GM23338 (cell line): ENCODE data around the gene RAB4A. TPM values are rescaled to one million over a fixed set of nuclear protein-coding genes. Genes with fewer than 3 reads are reported as not detected.

Source experiments
- ATAC-seq: fragments of 200-7000 bp; cut with Tn5 transposase; 3 replicates; pipeline ENCODE4 v1.9.1; 2020
- DNase-seq: peaks from one replicate; pipeline ENCODE4 v3.0.0-alpha.2; 2015; ENCODE audit warnings: low spot score
- H2AFZ ChIP-seq: fragments of 200-600 bp; sonication (generic); 2 replicates; pipeline ENCODE4 v1.8.0; 2016; ENCODE audit warnings: antibody characterized with exemption, mild to moderate bottlenecking, moderate library complexity
- H3F3A ChIP-seq: fragments of 200-600 bp; sonication (generic); replicated peaks from 2 replicates; pipeline ENCODE4 v1.8.0; 2017; ENCODE audit warnings: antibody characterized with exemption, mixed run types, low read depth
- H3K27ac ChIP-seq: fragments of 200-600 bp; sonication (generic); 2 replicates; pipeline ENCODE4 v1.6.1; 2016; ENCODE audit warnings: low read depth
- H3K27me3 ChIP-seq: fragments of 200-600 bp; sonication (generic); 2 replicates; pipeline ENCODE4 v1.8.0; 2016; ENCODE audit warnings: mild to moderate bottlenecking, mixed run types, moderate library complexity; ENCODE audit not compliant: insufficient read depth
- H3K36me3 ChIP-seq: fragments of 200-600 bp; sonication (generic); 2 replicates; pipeline ENCODE4 v1.8.0; 2016; ENCODE audit warnings: mild to moderate bottlenecking; ENCODE audit not compliant: insufficient read depth
- H3K4me1 ChIP-seq: fragments of 200-600 bp; sonication (generic); 2 replicates; pipeline ENCODE4 v1.8.0; 2016; ENCODE audit warnings: mild to moderate bottlenecking, moderate library complexity; ENCODE audit not compliant: insufficient read depth
- H3K4me2 ChIP-seq: fragments of 200-600 bp; sonication (generic); 2 replicates; pipeline ENCODE4 v1.7.1; 2017; ENCODE audit warnings: mixed run types
- H3K4me3 ChIP-seq: fragments of 200-600 bp; sonication (generic); 2 replicates; pipeline ENCODE4 v1.6.1; 2016; ENCODE audit warnings: mixed run types
- H3K79me2 ChIP-seq: fragments of 200-600 bp; sonication (generic); replicated peaks from 2 replicates; pipeline ENCODE4 v1.8.0; 2017; ENCODE audit warnings: mild to moderate bottlenecking; ENCODE audit not compliant: insufficient read depth
- H3K9me2 ChIP-seq: fragments of 200-600 bp; sonication (generic); 2 replicates; pipeline ENCODE4 v1.8.0; 2017; ENCODE audit not compliant: insufficient read depth
- H4K20me1 ChIP-seq: fragments of 200-600 bp; sonication (generic); replicated peaks from 2 replicates; pipeline ENCODE4 v1.8.0; 2017; ENCODE audit warnings: mild to moderate bottlenecking; ENCODE audit not compliant: insufficient read depth
- H3K27ac Mint-ChIP-seq: 2 replicates; pipeline ENCODE4 v1.8.0; 2020; ENCODE audit warnings: inconsistent platforms, mild to moderate bottlenecking, moderate library complexity, mixed read lengths
- H3K27me3 Mint-ChIP-seq: 3 replicates; pipeline ENCODE4 v1.8.0; 2022; ENCODE audit warnings: low read depth, mild to moderate bottlenecking, moderate library complexity, mixed read lengths, inconsistent platforms; ENCODE audit not compliant: insufficient read depth, poor library complexity
- H3K36me3 Mint-ChIP-seq: 3 replicates; pipeline ENCODE4 v1.8.0; 2021; ENCODE audit warnings: low read depth, mild to moderate bottlenecking, inconsistent platforms, moderate library complexity, mixed read lengths
- H3K4me1 Mint-ChIP-seq: 3 replicates; pipeline ENCODE4 v1.8.0; 2020; ENCODE audit warnings: mild to moderate bottlenecking, inconsistent platforms, mixed read lengths
- H3K4me3 Mint-ChIP-seq: 3 replicates; pipeline ENCODE4 v1.8.0; 2021; ENCODE audit warnings: moderate library complexity, mild to moderate bottlenecking, inconsistent platforms, mixed read lengths
- H3K9me3 Mint-ChIP-seq: 3 replicates; pipeline ENCODE4 v1.8.0; 2020; ENCODE audit warnings: moderate library complexity, mild to moderate bottlenecking, inconsistent platforms, mixed read lengths
- CTCF ChIP-seq, 2 experiments: fragments of 200-600 bp in 1 of 2; sonication (generic) in 1 of 2; conservative IDR thresholded peaks; 2 replicates each; pipeline versions ENCODE4 v1.5.1 to v1.6.1; 2016 to 2017; ENCODE audit warnings: antibody characterized with exemption in 2 of 2, low read depth in 2 of 2, mild to moderate bottlenecking in 2 of 2, moderate library complexity in 1 of 2
- REST ChIP-seq: IDR thresholded peaks from one replicate; pipeline ENCODE4 v1.6.1; 2018; ENCODE audit warnings: antibody characterized with exemption; ENCODE audit not compliant: unreplicated experiment
- ZNF331 ChIP-seq: fragments of 250-450 bp; sonication (Bioruptor Pico); IDR thresholded peaks from 2 replicates; pipeline ENCODE4 v1.5.0; 2020; ENCODE audit warnings: low read depth, mild to moderate bottlenecking, moderate library complexity
- polyA plus RNA-seq: library from polyadenylated mRNA; unstranded; fragments of >200 nt; fragmentation: Nextera tagmentation; extraction: Ambion mirVana; gene quantifications from 2 replicates; pipeline ENCODE4 v1.2.1, GENCODE V29; 2016
- total RNA-seq: library from RNA; depleted of rRNA; stranded (reverse); fragments of >200 nt; shearing (Covaris generic); gene quantifications from 2 replicates; pipeline ENCODE4 v1.2.3, GENCODE V29; 2014

Gene RAB4A
- total and polyA plus RNA-seq, 2 experiments from 2014 or later, result 37.5 to 50.8 TPM

GRCh38 chr1:229254910-229255541 lies 15.9 kb upstream of the RAB4A start:
- Histone ChIP-seq H4K20me1 (no peaks in the 10 kb centered on the region), H3K9me2 (peaks cover 8% of the 10 kb centered on the region; the same call in 1 of the 2 replicates), H3K4me2 (no peak overlapping the region), H3K4me3 (no peak overlapping the region), H2AFZ (no peak overlapping the region), H3K27ac (no peak overlapping the region), H3K4me1 (peaks cover 29% of the 10 kb centered on the region), H3K27me3 (no peaks in the 10 kb centered on the region), H3F3A (no peaks in the 10 kb centered on the region), H3K79me2 (no peaks in the 10 kb centered on the region), H3K36me3 (no peaks in the 10 kb centered on the region)
- no peak for TF ChIP-seq REST
- peak; percentile 66 to 75 for TF ChIP-seq CTCF (conservative IDR thresholded peaks at IDR 0.05; ENCODE audit: low read depth in 2 of 2)
- peaks cover 45% of the 10 kb centered on the region for H3K4me1 Mint-ChIP-seq
- no peak overlapping the region for H3K27ac Mint-ChIP-seq
- peak; percentile 34 for ATAC-seq
- DNase-seq, result peak; percentile 65
- H3K9me3 Mint-ChIP-seq, result no peaks in the 10 kb centered on the region
- no peak overlapping the region; the same call in 2 of the 3 replicates for H3K4me3 Mint-ChIP-seq
- H3K36me3 Mint-ChIP-seq, result no peaks in the 10 kb centered on the region
- H3K27me3 Mint-ChIP-seq, result peaks cover 2% of the 10 kb centered on the region

- no peaks in the 10 kb centered on the region for H3K9me3 Mint-ChIP-seq
- Histone ChIP-seq H3K27me3 (no peaks in the 10 kb centered on the region), H4K20me1 (no peaks in the 10 kb centered on the region), H3K9me2 (no peaks in the 10 kb centered on the region), H3K36me3 (no peaks in the 10 kb centered on the region), H2AFZ (peak overlapping the region; percentile 85), H3K27ac (no peak overlapping the region; the same call in 1 of the 2 replicates), H3F3A (no peaks in the 10 kb centered on the region), H3K4me2 (peak overlapping the region; percentile 4; the same call in 1 of the 2 replicates), H3K4me1 (peaks cover 19% of the 10 kb centered on the region), H3K4me3 (no peak overlapping the region), H3K79me2 (no peaks in the 10 kb centered on the region)
- H3K4me3 Mint-ChIP-seq, result no peak overlapping the region
- H3K36me3 Mint-ChIP-seq, result no peaks in the 10 kb centered on the region
- TF ChIP-seq ZNF331 (no peak), CTCF (conservative IDR thresholded peaks at IDR 0.05; ENCODE audit: low read depth in 2 of 2) (peak; percentile 85 to 97)
- DNase-seq, result peak; percentile 89
- H3K4me1 Mint-ChIP-seq, result peaks cover 31% of the 10 kb centered on the region
- peak; percentile 85 for ATAC-seq
- H3K27ac Mint-ChIP-seq, result no peak overlapping the region
- H3K27me3 Mint-ChIP-seq, result peaks cover 2% of the 10 kb centered on the region
Measured at GRCh38 chr1:229258031-229258756, 12.7 kb upstream of the RAB4A start.
